IMR-90 (cell line): Measurements from ENCODE around the gene NINJ2. TPM values are rescaled to one million over a fixed set of nuclear protein-coding genes. Genes with fewer than 3 reads are reported as not detected.
A peak's percentile ranks its signal among the peaks of the same experiment; 100 is the strongest.

Experiments
- ATAC-seq: fragments of 200-7000 bp; cut with Tn5 transposase; 2 replicates; pipeline ENCODE4 v1.9.1; 2020; ENCODE audit warnings: low read depth, mild to moderate bottlenecking, moderate library complexity
- BruUV-seq: library from RNA; stranded (reverse); fragments of 400-500 nt; replicated peaks from 2 replicates; lab custom pipeline; 2021; lab: Mats Ljungman, UMichigan
- CTCF ChIA-PET: fragments of 300-600 bp; formaldehyde crosslinking; extraction: SDS; loops from one replicate; lab custom pipeline; 2021; ENCODE audit warnings: antibody characterized with exemption; lab: Yijun Ruan, JAX
- POLR2A ChIA-PET: fragments of 300-600 bp; sonication (Branson Sonifier 250); formaldehyde crosslinking; loops from one replicate; lab custom pipeline; 2022; ENCODE audit warnings: antibody characterized with exemption; ENCODE audit not compliant: unreplicated experiment; lab: Charles Lee
- DNase-seq: peaks from one replicate; pipeline ENCODE4 v3.0.0; 2013
- H2AFZ ChIP-seq: replicated peaks from 2 replicates; pipeline ENCODE3; 2013; ENCODE audit warnings: low read length, mild to moderate bottlenecking; ENCODE audit not compliant: poor library complexity
- H2AK5ac ChIP-seq: 2 replicates; pipeline ENCODE4 v1.6.1; 2013; ENCODE audit warnings: low read depth, low read length, inconsistent platforms
- H2AK9ac ChIP-seq: replicated peaks from 2 replicates; pipeline ENCODE3; 2013; ENCODE audit warnings: mild to moderate bottlenecking, low read depth, low read length, moderate library complexity; ENCODE audit not compliant: poor library complexity
- H2BK120ac ChIP-seq: 2 replicates; pipeline ENCODE4 v1.6.1; 2013; ENCODE audit warnings: low read depth, low read length, inconsistent platforms
- H2BK15ac ChIP-seq: 3 replicates; pipeline ENCODE4 v1.6.1; 2013; ENCODE audit warnings: low read depth, low read length, inconsistent platforms
- H2BK20ac ChIP-seq: 2 replicates; pipeline ENCODE4 v1.6.1; 2013; ENCODE audit warnings: low read depth, mild to moderate bottlenecking, inconsistent platforms, low read length, moderate library complexity
- H2BK5ac ChIP-seq: 2 replicates; pipeline ENCODE4 v1.6.1; 2013; ENCODE audit warnings: mild to moderate bottlenecking, low read depth, low read length, inconsistent platforms; ENCODE audit not compliant: poor library complexity, severe bottlenecking
- H3K14ac ChIP-seq: replicated peaks from 2 replicates; pipeline ENCODE4 v1.6.1; 2013; ENCODE audit warnings: low read depth, low read length, inconsistent platforms
- H3K18ac ChIP-seq: 2 replicates; pipeline ENCODE4 v1.6.1; 2013; ENCODE audit warnings: low read depth, low read length, control low read depth
- H3K23ac ChIP-seq: 2 replicates; pipeline ENCODE4 v1.6.1; 2013; ENCODE audit warnings: low read depth, low read length, inconsistent platforms
- H3K27ac ChIP-seq: 2 replicates; pipeline ENCODE4 v1.5.1; 2013; ENCODE audit warnings: mild to moderate bottlenecking, control low read depth, low read length; ENCODE audit not compliant: insufficient read depth
- H3K27me3 ChIP-seq: 2 replicates; pipeline ENCODE4 v1.6.1; 2013; ENCODE audit warnings: low read length; ENCODE audit not compliant: control insufficient read depth, insufficient read depth
- H3K36me3 ChIP-seq: 2 replicates; pipeline ENCODE4 v1.6.1; 2013; ENCODE audit warnings: low read length, mixed read lengths; ENCODE audit not compliant: control insufficient read depth, insufficient read depth
- H3K4ac ChIP-seq: 2 replicates; pipeline ENCODE4 v1.6.1; 2013; ENCODE audit warnings: low read depth, low read length, inconsistent platforms
- H3K4me1 ChIP-seq: 2 replicates; pipeline ENCODE4 v1.6.1; 2013; ENCODE audit warnings: low read length, mixed read lengths; ENCODE audit not compliant: control insufficient read depth, insufficient read depth
- H3K4me2 ChIP-seq: 2 replicates; pipeline ENCODE4 v1.6.1; 2013; ENCODE audit warnings: low read depth, mild to moderate bottlenecking, control low read depth, low read length, moderate library complexity
- H3K4me3 ChIP-seq: 2 replicates; pipeline ENCODE4 v1.5.1; 2013; ENCODE audit warnings: low read depth, mild to moderate bottlenecking, control low read depth, low read length, moderate library complexity; ENCODE audit not compliant: insufficient read depth
- H3K56ac ChIP-seq: 2 replicates; pipeline ENCODE4 v1.6.1; 2013; ENCODE audit warnings: low read length, inconsistent platforms; ENCODE audit not compliant: insufficient read depth; ENCODE audit errors: extremely low read depth
- H3K79me1 ChIP-seq, 2 experiments: 2 replicates each; pipeline ENCODE4 v1.6.1; 2013; ENCODE audit warnings: low read length in 2 of 2, inconsistent platforms in 1 of 2, low read depth in 1 of 2
- H3K9ac ChIP-seq: 2 replicates; pipeline ENCODE4 v1.6.1; 2013; ENCODE audit warnings: low read depth, low read length, control low read depth
- H3K9me1 ChIP-seq: 2 replicates; pipeline ENCODE4 v1.6.1; 2013; ENCODE audit warnings: low read length, inconsistent platforms; ENCODE audit not compliant: insufficient read depth
- H3K9me3 ChIP-seq: 2 replicates; pipeline ENCODE4 v1.6.1; 2013; ENCODE audit warnings: low read length; ENCODE audit not compliant: control insufficient read depth, insufficient read depth
- H4K20me1 ChIP-seq: 2 replicates; pipeline ENCODE4 v1.6.1; 2013; ENCODE audit warnings: low read length, inconsistent platforms; ENCODE audit not compliant: insufficient read depth
- H4K5ac ChIP-seq: 2 replicates; pipeline ENCODE4 v1.6.1; 2013; ENCODE audit warnings: mild to moderate bottlenecking, low read depth, low read length, control low read depth
- H4K8ac ChIP-seq, 2 experiments: 2 replicates each; pipeline ENCODE4 v1.6.1; 2013; ENCODE audit warnings: low read depth in 2 of 2, low read length in 2 of 2, control low read depth in 1 of 2, inconsistent platforms in 1 of 2
- H4K91ac ChIP-seq: 2 replicates; pipeline ENCODE4 v1.6.1; 2013; ENCODE audit warnings: low read depth, low read length, inconsistent platforms; ENCODE audit not compliant: insufficient read depth
- CEBPB ChIP-seq: IDR thresholded peaks from 2 replicates; pipeline ENCODE4 v1.6.1; 2012; ENCODE audit warnings: low read depth, low read length, improper control_type of control experiment
- CHD1 ChIP-seq: IDR thresholded peaks from 2 replicates; pipeline ENCODE4 v1.6.1; 2012; ENCODE audit warnings: low read depth, low read length, improper control_type of control experiment
- CTCF ChIP-seq: conservative IDR thresholded peaks from 2 replicates; pipeline ENCODE4 v1.5.1; 2012; ENCODE audit warnings: mild to moderate bottlenecking, low read depth, low read length, improper control_type of control experiment
- ELK1 ChIP-seq: fragments of 150-350 bp; IDR thresholded peaks from 2 replicates; pipeline ENCODE4 v1.6.1; 2016; ENCODE audit warnings: low read depth, mild to moderate bottlenecking, low read length, moderate library complexity, borderline replicate concordance
- FOS ChIP-seq: fragments of 150-350 bp; IDR thresholded peaks from 2 replicates; pipeline ENCODE4 v1.6.1; 2016; ENCODE audit warnings: low read depth, low read length
- MAZ ChIP-seq: IDR thresholded peaks from 2 replicates; pipeline ENCODE4 v1.6.1; 2012; ENCODE audit warnings: low read depth, mild to moderate bottlenecking, low read length, improper control_type of control experiment, moderate library complexity, borderline replicate concordance
- MXI1 ChIP-seq: IDR thresholded peaks from 2 replicates; pipeline ENCODE4 v1.6.1; 2012; ENCODE audit warnings: low read depth, mild to moderate bottlenecking, low read length, moderate library complexity, borderline replicate concordance
- NFE2L2 ChIP-seq: fragments of 150-350 bp; IDR thresholded peaks from 2 replicates; pipeline ENCODE4 v1.6.1; 2016; ENCODE audit warnings: low read depth, mild to moderate bottlenecking, low read length
- POLR2A ChIP-seq: IDR thresholded peaks from 2 replicates; pipeline ENCODE4 v1.6.1; 2012; ENCODE audit warnings: mild to moderate bottlenecking, low read depth, low read length
- RAD21 ChIP-seq: IDR thresholded peaks from 2 replicates; pipeline ENCODE4 v1.6.1; 2012; ENCODE audit warnings: low read length, improper control_type of control experiment
- RCOR1 ChIP-seq: IDR thresholded peaks from 2 replicates; pipeline ENCODE4 v1.6.1; 2012; ENCODE audit warnings: mild to moderate bottlenecking, low read length, improper control_type of control experiment; ENCODE audit not compliant: insufficient replicate concordance
- RFX5 ChIP-seq: IDR thresholded peaks from 2 replicates; pipeline ENCODE4 v1.8.0; 2012; ENCODE audit warnings: low read depth, mild to moderate bottlenecking, low read length, moderate library complexity
- SMC3 ChIP-seq: fragments of 150-350 bp; IDR thresholded peaks from 2 replicates; pipeline ENCODE4 v1.6.1; 2016; ENCODE audit warnings: low read depth, mild to moderate bottlenecking, antibody characterized with exemption, low read length, moderate library complexity
- WGBS, 2 experiments: methylation state at CpG; one replicate each; pipeline versions ENCODE4 v1.1.5 to v1.1.7; 2013; ENCODE audit warnings: missing lambda C conversion rate in 2 of 2; ENCODE audit not compliant: insufficient read length in 1 of 2; ENCODE audit errors: extremely low coverage in 2 of 2; 5-methylcytosine and 5-hydroxymethylcytosine counted together
- dilution Hi-C: fragments of 300-500 bp; cut with HindIII; formaldehyde crosslinking; loops from one replicate; pipeline ENCODE4 v1.14.3; 2018; ENCODE audit warnings: low sequenced_read_pairs; ENCODE audit not compliant: unreplicated experiment
- in situ Hi-C: fragments of 300-500 bp; cut with MboI; formaldehyde crosslinking; loops from 3 replicates; pipeline ENCODE4 v1.14.3; 2019; ENCODE audit warnings: low sequenced_read_pairs, inconsistent platforms, mixed read lengths
- intact Hi-C: fragments of 100-400 bp; cut with micrococcal nuclease; formaldehyde crosslinking; loops from 2 replicates; pipeline ENCODE4 v1.10.0; 2022
- polyA plus RNA-seq, 3 experiments: library from polyadenylated mRNA; depleted of rRNA; stranded (reverse); fragments of >200 nt; gene quantifications; 2 replicates each; pipeline ENCODE4 v1.2.3, GENCODE V29; 2012; ENCODE audit warnings: low replicate concordance in 1 of 3
- total RNA-seq: library from RNA; depleted of rRNA; stranded (reverse); fragments of >200 nt; gene quantifications from 2 replicates; pipeline ENCODE4 v1.2.3, GENCODE V29; 2012

NINJ2 gene
- total and polyA plus RNA-seq, 2 of the 4 experiments (the other 2 are of a cell fraction) = not detected

- H2BK20ac ChIP-seq = no peak overlapping the region
- no peak overlapping the region for H3K23ac ChIP-seq
- no peak overlapping the region for H4K91ac ChIP-seq
- no peak overlapping the region for H2AFZ ChIP-seq
- peak overlapping the region; percentile 61 for H2AK9ac ChIP-seq
- intact Hi-C loops (no loop called here), dilution Hi-C loops (no loop called here), in situ Hi-C loops (no loop called here)
- H2AK5ac ChIP-seq = no peak overlapping the region
- H3K27ac ChIP-seq = no peak overlapping the region
- H3K4me1 ChIP-seq = no peaks in the 10 kb centered on the region
- no peak overlapping the region for H4K5ac ChIP-seq
- no peak overlapping the region for H2BK15ac ChIP-seq
- TF ChIP-seq CHD1 (no peak), ELK1 (no peak), RCOR1 (no peak), CEBPB (no peak), MXI1 (no peak), POLR2A (no peak), CTCF (no peak), NFE2L2 (no peak), RFX5 (no peak), MAZ (no peak), SMC3 (no peak), FOS (no peak), RAD21 (no peak)
- no peak for ATAC-seq
- no peak overlapping the region for H3K4ac ChIP-seq
- no TSS peak for BruUV-seq
- no peak for DNase-seq
- no peak overlapping the region for H3K56ac ChIP-seq
- H3K79me1 ChIP-seq = no peaks in the 10 kb centered on the region
- H3K14ac ChIP-seq = no peak overlapping the region
- H4K20me1 ChIP-seq = no peaks in the 10 kb centered on the region
- H3K4me3 ChIP-seq = no peak overlapping the region
- CTCF ChIA-PET = no interaction called here
- no peak overlapping the region for H2BK5ac ChIP-seq
- POLR2A ChIA-PET = no interaction called here
- H3K4me2 ChIP-seq = no peak overlapping the region
- H2BK120ac ChIP-seq = no peak overlapping the region
- no peaks in the 10 kb centered on the region for H3K36me3 ChIP-seq
- no peak overlapping the region for H3K9ac ChIP-seq
- no peak overlapping the region for H3K18ac ChIP-seq
- 0 out of 2 replicates have a peak, but pooled peaks cover 3% of the 10 kb centered on the region for H3K9me1 ChIP-seq
- no peak overlapping the region for H4K8ac ChIP-seq
- H3K27me3 ChIP-seq = peaks cover 49% of the 10 kb centered on the region
- no peaks in the 10 kb centered on the region; the same call in 1 of the 2 replicates for H3K9me3 ChIP-seq
- 100% methylated on average over 2 of the region's 6 CpGs; no CpG with 5 or more reads in 1 of the 2 experiments for WGBS, 2 experiments
These were observed 137.2 kb downstream of the NINJ2 start for GRCh38 chr12:526089-526488.
